ENCODE results near the gene AGMAT.

DNA sequence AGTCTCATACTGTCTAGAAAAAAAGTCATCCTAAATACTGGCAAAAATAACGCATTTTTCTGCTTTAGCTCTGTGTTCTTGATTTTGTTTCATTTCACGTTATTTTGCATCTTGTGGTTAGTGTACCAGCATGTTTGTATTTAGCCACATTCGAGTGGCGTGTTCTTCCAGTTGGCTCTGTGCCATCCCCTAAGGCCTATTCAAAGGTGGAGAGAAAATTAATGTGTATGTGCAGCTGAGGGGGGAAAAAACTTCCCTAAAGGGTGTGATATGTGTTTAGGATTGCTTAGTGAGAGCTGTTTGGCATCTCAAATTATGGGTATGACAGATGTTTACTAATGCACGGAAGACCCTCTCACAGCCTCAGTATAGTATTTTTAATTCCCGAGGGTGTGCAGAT lies 46.1 kb downstream of the AGMAT start:
- no peak for TF ChIP-seq CTCF (IDR thresholded peaks at IDR 0.05)
- no peak for TF ChIP-seq EZH2 (IDR thresholded peaks at IDR 0.05; ENCODE audit: borderline replicate concordance, insufficient read depth, low read depth, low read length, poor library complexity, severe bottlenecking)

Measured in B cell (primary cell).